H9 (cell line): ENCODE data around the gene IKZF1. TPM values are rescaled to one million over a fixed set of nuclear protein-coding genes. Genes with fewer than 3 reads are reported as not detected.

Experiments used
- DNase-seq: peaks from one replicate; pipeline ENCODE4 v3.0.0-alpha.2; 2017
- H2AFZ ChIP-seq: one replicate; pipeline ENCODE4 v1.6.1; 2013; ENCODE audit warnings: mild to moderate bottlenecking, low read length, control low read depth, moderate library complexity
- H2AK5ac ChIP-seq: 2 replicates; pipeline ENCODE4 v1.6.1; 2013; ENCODE audit warnings: low read length, control low read depth, mixed read lengths; ENCODE audit not compliant: insufficient read length
- H2BK120ac ChIP-seq: one replicate; pipeline ENCODE4 v1.6.1; 2013; ENCODE audit warnings: low read depth, mild to moderate bottlenecking, low read length, control low read depth, inconsistent platforms; ENCODE audit not compliant: poor library complexity, severe bottlenecking
- H2BK12ac ChIP-seq: 2 replicates; pipeline ENCODE4 v1.6.1; 2013; ENCODE audit warnings: low read length, control low read depth, mixed read lengths, low read depth; ENCODE audit not compliant: insufficient read length
- H2BK15ac ChIP-seq: 2 replicates; pipeline ENCODE4 v1.6.1; 2013; ENCODE audit warnings: low read depth, low read length, control low read depth
- H2BK20ac ChIP-seq: one replicate; pipeline ENCODE4 v1.6.1; 2013; ENCODE audit warnings: low read depth, mild to moderate bottlenecking, low read length, control low read depth, inconsistent platforms; ENCODE audit not compliant: poor library complexity, severe bottlenecking
- H2BK5ac ChIP-seq: 2 replicates; pipeline ENCODE4 v1.6.1; 2013; ENCODE audit warnings: low read length, control low read depth, mixed read lengths; ENCODE audit not compliant: insufficient read length
- H3K14ac ChIP-seq: 2 replicates; pipeline ENCODE4 v1.6.1; 2013; ENCODE audit warnings: low read length, control low read depth; ENCODE audit not compliant: insufficient read depth
- H3K18ac ChIP-seq: 2 replicates; pipeline ENCODE4 v1.6.1; 2013; ENCODE audit warnings: low read depth, mild to moderate bottlenecking, mixed read lengths, low read length, control low read depth; ENCODE audit not compliant: insufficient read length
- H3K23ac ChIP-seq: 2 replicates; pipeline ENCODE4 v1.6.1; 2013; ENCODE audit warnings: low read length, control low read depth, mixed read lengths, low read depth; ENCODE audit not compliant: insufficient read length
- H3K23me2 ChIP-seq: 2 replicates; pipeline ENCODE4 v1.6.1; 2013; ENCODE audit warnings: low read depth, mild to moderate bottlenecking, mixed read lengths, low read length, control low read depth; ENCODE audit not compliant: insufficient read length, poor library complexity, severe bottlenecking
- H3K27ac ChIP-seq: 2 replicates; pipeline ENCODE4 v1.5.1; 2013; ENCODE audit warnings: low read length, control low read depth, mixed read lengths, low read depth; ENCODE audit not compliant: insufficient read length
- H3K27me3 ChIP-seq: 2 replicates; pipeline ENCODE4 v1.6.1; 2013; ENCODE audit warnings: low read length, control low read depth, inconsistent platforms; ENCODE audit not compliant: insufficient read depth
- H3K4ac ChIP-seq: 2 replicates; pipeline ENCODE4 v1.6.1; 2013; ENCODE audit warnings: low read depth, mild to moderate bottlenecking, control low read depth, inconsistent platforms, low read length, moderate library complexity
- H3K4me1 ChIP-seq: 2 replicates; pipeline ENCODE4 v1.6.1; 2013; ENCODE audit warnings: low read length, control low read depth, inconsistent platforms; ENCODE audit not compliant: insufficient read depth
- H3K4me2 ChIP-seq: 2 replicates; pipeline ENCODE4 v1.6.1; 2013; ENCODE audit warnings: low read length, control low read depth, mixed read lengths; ENCODE audit not compliant: insufficient read length, insufficient read depth
- H3K56ac ChIP-seq: 2 replicates; pipeline ENCODE4 v1.6.1; 2013; ENCODE audit warnings: low read depth, mild to moderate bottlenecking, mixed read lengths, low read length, control low read depth; ENCODE audit not compliant: insufficient read length
- H3K79me1 ChIP-seq: 2 replicates; pipeline ENCODE4 v1.6.1; 2013; ENCODE audit warnings: low read depth, mild to moderate bottlenecking, moderate library complexity, low read length, control low read depth, inconsistent platforms; ENCODE audit not compliant: insufficient read depth, poor library complexity, severe bottlenecking
- H3K79me2 ChIP-seq: 2 replicates; pipeline ENCODE4 v1.6.1; 2013; ENCODE audit warnings: low read length, control low read depth, inconsistent platforms; ENCODE audit not compliant: insufficient read depth
- H3K9ac ChIP-seq: 2 replicates; pipeline ENCODE4 v1.6.1; 2013; ENCODE audit warnings: low read length, control low read depth, mixed read lengths; ENCODE audit not compliant: insufficient read length; ENCODE audit errors: extremely low read depth
- H3K9me3 ChIP-seq: one replicate; pipeline ENCODE4 v1.6.1; 2013; ENCODE audit warnings: low read depth, low read length, inconsistent platforms; ENCODE audit not compliant: control insufficient read depth
- H3T11ph ChIP-seq: one replicate; pipeline ENCODE4 v1.6.1; 2013; ENCODE audit warnings: mild to moderate bottlenecking, low read length, control low read depth, inconsistent platforms
- H4K20me1 ChIP-seq: one replicate; pipeline ENCODE4 v1.6.1; 2013; ENCODE audit not compliant: control insufficient read depth, insufficient read length, insufficient read depth
- H4K5ac ChIP-seq: 2 replicates; pipeline ENCODE4 v1.6.1; 2013; ENCODE audit warnings: low read depth, mild to moderate bottlenecking, mixed read lengths, low read length, control low read depth; ENCODE audit not compliant: insufficient read length
- H4K8ac ChIP-seq: replicated peaks from 2 replicates; pipeline ENCODE4 v1.6.1; 2013; ENCODE audit warnings: low read length, control low read depth, mixed read lengths, low read depth; ENCODE audit not compliant: insufficient read length
- H4K91ac ChIP-seq: 2 replicates; pipeline ENCODE4 v1.6.1; 2013; ENCODE audit warnings: low read depth, mild to moderate bottlenecking, moderate library complexity, mixed read lengths, low read length, control low read depth; ENCODE audit not compliant: insufficient read length
- H3K27ac Mint-ChIP-seq, 3 experiments: 2 replicates in 2 of 3; 3 replicates in 1 of 3; pipeline ENCODE4 v1.8.0; 2020 to 2021; ENCODE audit warnings: mixed read lengths in 3 of 3, mild to moderate bottlenecking in 1 of 3, moderate library complexity in 1 of 3
- H3K27me3 Mint-ChIP-seq: 2 replicates; pipeline ENCODE4 v1.8.0; 2021; ENCODE audit warnings: low read depth, mild to moderate bottlenecking, moderate library complexity, mixed read lengths
- H3K36me3 Mint-ChIP-seq, 3 experiments: 2 replicates in 2 of 3; 3 replicates in 1 of 3; pipeline ENCODE4 v1.8.0; 2020 to 2021; ENCODE audit warnings: low read depth in 3 of 3, mixed read lengths in 3 of 3; ENCODE audit not compliant: insufficient read depth in 1 of 3
- H3K4me1 Mint-ChIP-seq, 2 experiments: 2 replicates each; pipeline ENCODE4 v1.8.0; 2020; ENCODE audit warnings: mixed read lengths in 2 of 2
- H3K4me3 Mint-ChIP-seq, 2 experiments: 2 replicates in 1 of 2; 3 replicates in 1 of 2; pipeline ENCODE4 v1.8.0; 2020 to 2021; ENCODE audit warnings: mild to moderate bottlenecking in 2 of 2, mixed read lengths in 2 of 2, moderate library complexity in 1 of 2
- H3K9me3 Mint-ChIP-seq, 2 experiments: 2 replicates in 1 of 2; 3 replicates in 1 of 2; pipeline ENCODE4 v1.8.0; 2020; ENCODE audit warnings: mild to moderate bottlenecking in 2 of 2, mixed read lengths in 2 of 2, moderate library complexity in 1 of 2
- CTCF ChIP-seq: fragments of 200-600 bp; sonication (generic); conservative IDR thresholded peaks from 3 replicates; pipeline ENCODE4 v1.8.0; 2021; ENCODE audit warnings: antibody characterized with exemption, mild to moderate bottlenecking
- WGBS: extraction: QIAGEN DNeasy Blood & Tissue Kit; methylation state at CpG from one replicate; pipeline ENCODE4 v1.1.7; 2013; ENCODE audit warnings: missing lambda C conversion rate, low lambda C conversion rate, mixed read lengths; ENCODE audit not compliant: insufficient read length; ENCODE audit errors: extremely low coverage; 5-methylcytosine and 5-hydroxymethylcytosine counted together
- total RNA-seq: library from RNA; stranded (reverse); gene quantifications from 2 replicates; pipeline ENCODE4 v1.2.1, GENCODE V29; 2021

IKZF1 gene
- total RNA-seq, 1 experiment from 2014 or later: 0.98 TPM

GRCh38 chr7:50331564-50332208 lies 27.2 kb downstream of the IKZF1 start:
- WGBS: no CpG with 5 or more reads among the region's 2 CpGs
- no peak overlapping the region for H2BK5ac ChIP-seq
- H3T11ph ChIP-seq: no peak overlapping the region

More at GRCh38 chr7:50331564-50332208, 27.2 kb downstream of the IKZF1 start:
- Histone ChIP-seq H3K4me2 (no peak overlapping the region), H3K23ac (no peak overlapping the region), H3K79me2 (no peaks in the 10 kb centered on the region), H3K18ac (no peak overlapping the region), H3K9me3 (no peaks in the 10 kb centered on the region), H3K27ac (no peak overlapping the region), H2BK12ac (no peak overlapping the region), H2BK20ac (no peak overlapping the region), H3K14ac (no peak overlapping the region), H2BK15ac (no peak overlapping the region), H2AFZ (no peak overlapping the region), H4K8ac (no peak overlapping the region), H2AK5ac (no peak overlapping the region), H3K27me3 (no peaks in the 10 kb centered on the region), H3K4me1 (0 out of 2 replicates have a peak, but pooled peaks cover 2% of the 10 kb centered on the region), H3K79me1 (no peaks in the 10 kb centered on the region), H3K4ac (no peak overlapping the region), H3K23me2 (no peaks in the 10 kb centered on the region), H4K20me1 (no peaks in the 10 kb centered on the region), H3K56ac (no peak overlapping the region), H4K91ac (no peak overlapping the region), H2BK120ac (no peak overlapping the region), H3K9ac (no peak overlapping the region), H4K5ac (no peak overlapping the region)
- TF ChIP-seq CTCF: no peak
- H3K36me3 Mint-ChIP-seq: no peaks in the 10 kb centered on the region
- H3K27me3 Mint-ChIP-seq: peaks cover 4% of the 10 kb centered on the region; the same call in 1 of the 2 replicates
- no peak overlapping the region for H3K4me3 Mint-ChIP-seq
- H3K4me1 Mint-ChIP-seq: peaks cover 10 to 18% of the 10 kb centered on the region in 2 experiments
- no peak for DNase-seq
- H3K27ac Mint-ChIP-seq: no peak overlapping the region
- no peaks in the 10 kb centered on the region for H3K9me3 Mint-ChIP-seq
